Lung (tissue), 12 donors: Measurements from ENCODE around the gene RHBG. TPM values are rescaled to one million over a fixed set of nuclear protein-coding genes. Genes with fewer than 3 reads are reported as not detected.

Source experiments
- ATAC-seq: fragments of 200-7000 bp; cut with Tn5 transposase; one replicate; pipeline ENCODE4 v1.9.1; 2020; ENCODE audit warnings: moderate number of reproducible peaks; ENCODE audit not compliant: insufficient read depth, low FRiP score
- DNase-seq, 3 donors: peaks; one replicate each; pipeline ENCODE4 v3.0.0-alpha.2; 2013 to 2017
- H3K27ac ChIP-seq, 2 donors: one replicate each; pipeline ENCODE4 v1.5.1; 2013; ENCODE audit warnings: mild to moderate bottlenecking in 2 of 2, moderate library complexity in 2 of 2, control low read depth in 1 of 2, inconsistent platforms in 1 of 2, low read depth in 1 of 2, low read length in 1 of 2
- H3K27me3 ChIP-seq, 3 donors: one replicate each; pipeline ENCODE4 v1.5.1; 2013; ENCODE audit warnings: low read length in 2 of 3; ENCODE audit not compliant: control insufficient read depth in 3 of 3, insufficient read depth in 3 of 3
- H3K36me3 ChIP-seq, 4 donors: one replicate each; pipeline ENCODE4 v1.5.1; 2013; ENCODE audit warnings: low read length in 4 of 4, mild to moderate bottlenecking in 1 of 4, moderate library complexity in 1 of 4; ENCODE audit not compliant: control insufficient read depth in 4 of 4, insufficient read depth in 4 of 4
- H3K4me1 ChIP-seq, 5 donors: one replicate each; pipeline ENCODE4 v1.5.1; 2013; ENCODE audit warnings: low read length in 5 of 5, mild to moderate bottlenecking in 2 of 5, moderate library complexity in 1 of 5; ENCODE audit not compliant: control insufficient read depth in 5 of 5, insufficient read depth in 5 of 5
- H3K4me3 ChIP-seq: one replicate; pipeline ENCODE4 v1.5.1; 2013; ENCODE audit warnings: mild to moderate bottlenecking, control low read depth, moderate library complexity
- H3K9ac ChIP-seq, 2 donors: one replicate each; pipeline ENCODE4 v1.5.1; 2013; ENCODE audit warnings: low read length in 2 of 2, control low read depth in 1 of 2; ENCODE audit not compliant: insufficient read depth in 1 of 2
- H3K9me3 ChIP-seq, 4 donors: one replicate each; pipeline ENCODE4 v1.5.1; 2013; ENCODE audit warnings: low read length in 3 of 4, mild to moderate bottlenecking in 1 of 4, moderate library complexity in 1 of 4; ENCODE audit not compliant: control insufficient read depth in 4 of 4, insufficient read depth in 3 of 4
- CTCF ChIP-seq: IDR thresholded peaks from 2 replicates; pipeline ENCODE4 v1.5.1; 2012; ENCODE audit warnings: mild to moderate bottlenecking; ENCODE audit errors: control extremely low read depth, extremely low read depth
- WGBS, 2 donors: extraction: QIAGEN DNeasy Blood & Tissue Kit; methylation state at CpG; one replicate each; pipeline ENCODE4 v1.1.7; 2013; 5-methylcytosine and 5-hydroxymethylcytosine counted together
- polyA plus RNA-seq, 2 donors: library from polyadenylated mRNA; stranded (reverse); fragments of 200-250 nt; gene quantifications; one replicate each; pipeline ENCODE4 v1.2.1, GENCODE V29; 2013
- total RNA-seq, 2 donors: library from RNA; depleted of rRNA in 1 of 2; stranded (reverse); fragments of >200 nt in 1 of 2; gene quantifications; one replicate each; pipeline ENCODE4 v1.2.1, GENCODE V29; 2014 to 2021
- donor health status: control.
- donor health status: control.
- donor health status: Bipolar disorder and iron deficiency.
- donor health status: healthy.
- donor health status: DM: yes; HTN: yes; CAD: no.

Gene RHBG
- total and polyA plus RNA-seq, 4 donors: 0.18 to 0.74 TPM; not detected in 2

- TF ChIP-seq CTCF: no peak
- Histone ChIP-seq H3K27ac (no peak overlapping the region), H3K9ac (no peak overlapping the region), H3K36me3 (no peaks in the 10 kb centered on the region), H3K9me3 (no peaks in the 10 kb centered on the region), H3K4me3 (no peak overlapping the region), H3K27me3 (peaks cover 12 to 54% (median 27%) of the 10 kb centered on the region in 3 donors), H3K4me1 (no peaks in the 10 kb centered on the region)
- DNase-seq (no peak), ATAC-seq (no peak)
- WGBS, 2 donors: 86 to 93% methylated on average over 8 of the region's 8 CpGs
Measured at GRCh38 chr1:156386949-156387869, 18.2 kb downstream of the RHBG start.

- H3K36me3 ChIP-seq: no peaks in the 10 kb centered on the region
- no peak for TF ChIP-seq CTCF
- WGBS, 2 donors: 16 to 27% methylated on average over 15 of the region's 15 CpGs
- ATAC-seq: no peak
- no peaks in the 10 kb centered on the region for H3K9me3 ChIP-seq
- peak in 1 of 3 donors; percentile 32 for DNase-seq
- H3K27ac ChIP-seq: no peak overlapping the region
- H3K4me3 ChIP-seq: no peak overlapping the region
- no peaks in the 10 kb centered on the region for H3K4me1 ChIP-seq
- H3K9ac ChIP-seq: no peak overlapping the region
- H3K27me3 ChIP-seq: peaks cover 12 to 59% (median 27%) of the 10 kb centered on the region in 3 donors
Measured at GRCh38 chr1:156387870-156388173, 18.8 kb downstream of the RHBG start.

- WGBS, 2 donors: 11 to 12% methylated on average over 70 to 73 of the region's 73 CpGs
- no peak for TF ChIP-seq CTCF
- no peak overlapping the region for H3K27ac ChIP-seq
- ATAC-seq (no peak), DNase-seq (peak in 1 of 3 donors; percentile 21)
- H3K9ac ChIP-seq: no peak overlapping the region
- H3K36me3 ChIP-seq: no peaks in the 10 kb centered on the region
- H3K9me3 ChIP-seq: no peaks in the 10 kb centered on the region
- peaks cover 12 to 65% (median 27%) of the 10 kb centered on the region in 3 donors for H3K27me3 ChIP-seq
- H3K4me1 ChIP-seq: no peaks in the 10 kb centered on the region
- no peak overlapping the region for H3K4me3 ChIP-seq
Measured at GRCh38 chr1:156388174-156389137, 19.4 kb downstream of the RHBG start.
